Fibroblast of skin of abdomen (primary cell): ENCODE measurements around the gene CGN.
"Not testable (repeated sequence)": the region's sequence is repeated elsewhere in the genome, so short reads cannot be mapped to it uniquely, and the experiment has no call there.

Experiments used
- DNase-seq: peaks from one replicate; pipeline ENCODE4 v3.0.0-alpha.2; 2013

Gene CGN

GRCh38 chr1:151502035-151502700 lies 9.0 kb upstream of the CGN start:
- DNase-seq = no peak

- no peak for DNase-seq
Measured at GRCh38 chr1:151502859-151503780, 8.1 kb upstream of the CGN start.

- DNase-seq = no peak
Measured at GRCh38 chr1:151504252-151504651, 6.9 kb upstream of the CGN start.

GRCh38 chr1:151504759-151505158 lies 6.4 kb upstream of the CGN start:
- no peak for DNase-seq

GRCh38 chr1:151508833-151509232 lies 2.4 kb upstream of the CGN start:
- no peak for DNase-seq

GRCh38 chr1:151509350-151510019 lies 1.7 kb upstream of the CGN start:
- no peak for DNase-seq

- DNase-seq = no peak
Measured at GRCh38 chr1:151510020-151510405, 1.2 kb upstream of the CGN start.

GRCh38 chr1:151510614-151510956 lies 602 bp upstream of the CGN start:
- no peak for DNase-seq

- DNase-seq = no peak
Measured at GRCh38 chr1:151511636-151512215, 539 bp downstream of the CGN start.

- DNase-seq = no peak
Measured at GRCh38 chr1:151512326-151512725, 1.1 kb downstream of the CGN start.

- no peak for DNase-seq
Measured at GRCh38 chr1:151512801-151513625, 1.8 kb downstream of the CGN start.

- no peak for DNase-seq
Measured at GRCh38 chr1:151513626-151514121, 2.5 kb downstream of the CGN start.

GRCh38 chr1:151514366-151514765 lies 3.2 kb downstream of the CGN start:
- no peak for DNase-seq

- DNase-seq = no peak
Measured at GRCh38 chr1:151515265-151515664, 4.1 kb downstream of the CGN start.

GRCh38 chr1:151516031-151516511 lies 4.9 kb downstream of the CGN start:
- DNase-seq = no peak

GRCh38 chr1:151518431-151518830 lies 7.2 kb downstream of the CGN start:
- DNase-seq = no peak

GRCh38 chr1:151518936-151519335 lies 7.7 kb downstream of the CGN start:
- DNase-seq = no peak

GRCh38 chr1:151519667-151520066 lies 8.5 kb downstream of the CGN start:
- no peak for DNase-seq

- DNase-seq = no peak
Measured at GRCh38 chr1:151520359-151520758, 9.2 kb downstream of the CGN start.

- DNase-seq = not testable (repeated sequence)
Measured at GRCh38 chr1:151522427-151522826, 11.2 kb downstream of the CGN start.

- no peak for DNase-seq
Measured at GRCh38 chr1:151523326-151523725, 12.1 kb downstream of the CGN start.

- DNase-seq = no peak
Measured at GRCh38 chr1:151524736-151525135, 13.5 kb downstream of the CGN start.
